ENCODE data around the gene TNFAIP8L3. TPM values are rescaled to one million over a fixed set of nuclear protein-coding genes. Genes with fewer than 3 reads are reported as not detected.

Gene TNFAIP8L3
- total RNA-seq, 2 donors from 2014 or later: 33.3 to 42.0 TPM

GRCh38 chr15:51107612-51108011, 12.9 kb upstream of the TNFAIP8L3 start:
- no peaks in the 10 kb centered on the region for H3K36me3 ChIP-seq
- H3K27ac ChIP-seq: peak overlapping the region; percentile 90 to 91

GRCh38 chr15:51106481-51106880, 11.8 kb upstream of the TNFAIP8L3 start:
- peaks cover 22 to 70% of the 10 kb centered on the region in 2 donors for H3K4me1 ChIP-seq (ENCODE audit: control insufficient read depth in 1 of 2, low read depth in 2 of 2)
- H3K4me3 ChIP-seq: no peak overlapping the region
- H3K27ac ChIP-seq: no peak overlapping the region
- no peaks in the 10 kb centered on the region for H3K36me3 ChIP-seq
- ATAC-seq (ENCODE audit: insufficient number of reproducible peaks, low FRiP score, low read depth) (no peak), DNase-seq (ENCODE audit: low spot score) (no peak)
- H3K27me3 ChIP-seq (replicated peaks; ENCODE audit: insufficient read depth): no peaks in the 10 kb centered on the region
- TF ChIP-seq, protein P1, sequence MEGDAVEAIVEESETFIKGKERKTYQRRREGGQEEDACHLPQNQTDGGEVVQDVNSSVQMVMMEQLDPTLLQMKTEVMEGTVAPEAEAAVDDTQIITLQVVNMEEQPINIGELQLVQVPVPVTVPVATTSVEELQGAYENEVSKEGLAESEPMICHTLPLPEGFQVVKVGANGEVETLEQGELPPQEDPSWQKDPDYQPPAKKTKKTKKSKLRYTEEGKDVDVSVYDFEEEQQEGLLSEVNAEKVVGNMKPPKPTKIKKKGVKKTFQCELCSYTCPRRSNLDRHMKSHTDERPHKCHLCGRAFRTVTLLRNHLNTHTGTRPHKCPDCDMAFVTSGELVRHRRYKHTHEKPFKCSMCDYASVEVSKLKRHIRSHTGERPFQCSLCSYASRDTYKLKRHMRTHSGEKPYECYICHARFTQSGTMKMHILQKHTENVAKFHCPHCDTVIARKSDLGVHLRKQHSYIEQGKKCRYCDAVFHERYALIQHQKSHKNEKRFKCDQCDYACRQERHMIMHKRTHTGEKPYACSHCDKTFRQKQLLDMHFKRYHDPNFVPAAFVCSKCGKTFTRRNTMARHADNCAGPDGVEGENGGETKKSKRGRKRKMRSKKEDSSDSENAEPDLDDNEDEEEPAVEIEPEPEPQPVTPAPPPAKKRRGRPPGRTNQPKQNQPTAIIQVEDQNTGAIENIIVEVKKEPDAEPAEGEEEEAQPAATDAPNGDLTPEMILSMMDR (IDR thresholded peaks at IDR 0.05): no peak
- no peaks in the 10 kb centered on the region for H3K9me3 ChIP-seq

More at GRCh38 chr15:51107612-51108011, 12.9 kb upstream of the TNFAIP8L3 start:
- Histone ChIP-seq H3K4me1 (ENCODE audit: control insufficient read depth in 1 of 2, low read depth in 2 of 2) (peaks cover 22 to 80% of the 10 kb centered on the region in 2 donors), H3K4me3 (no peak overlapping the region), H3K27me3 (replicated peaks; ENCODE audit: insufficient read depth) (no peaks in the 10 kb centered on the region), H3K9me3 (no peaks in the 10 kb centered on the region)
- TF ChIP-seq, protein P1 (IDR thresholded peaks at IDR 0.05): no peak
- DNase-seq (ENCODE audit: low spot score) (no peak), ATAC-seq (ENCODE audit: insufficient number of reproducible peaks, low FRiP score, low read depth) (no peak)

GRCh38 chr15:51105430-51106016, 10.8 kb upstream of the TNFAIP8L3 start:
- H3K9me3 ChIP-seq: no peaks in the 10 kb centered on the region
- ATAC-seq (ENCODE audit: insufficient number of reproducible peaks, low FRiP score, low read depth): no peak
- H3K36me3 ChIP-seq: no peaks in the 10 kb centered on the region
- H3K4me3 ChIP-seq: no peak overlapping the region
- TF ChIP-seq, protein P1 (IDR thresholded peaks at IDR 0.05): no peak
- H3K27me3 ChIP-seq (replicated peaks; ENCODE audit: insufficient read depth): no peaks in the 10 kb centered on the region
- DNase-seq (ENCODE audit: low spot score): no peak
- H3K27ac ChIP-seq: peak overlapping the region; percentile 69 to 77
- peaks cover 22 to 61% of the 10 kb centered on the region in 2 donors for H3K4me1 ChIP-seq (ENCODE audit: control insufficient read depth in 1 of 2, low read depth in 2 of 2)

- H3K4me1 ChIP-seq (ENCODE audit: control insufficient read depth in 1 of 2, low read depth in 2 of 2): peaks cover 22 to 51% of the 10 kb centered on the region in 2 donors
- TF ChIP-seq, protein P1 (IDR thresholded peaks at IDR 0.05): no peak
- peak overlapping the region; percentile 69 to 77 for H3K27ac ChIP-seq
- H3K4me3 ChIP-seq: peak overlapping the region; percentile 45
- peak; percentile 48 for DNase-seq (ENCODE audit: low spot score)
- H3K9me3 ChIP-seq: no peaks in the 10 kb centered on the region
- no peaks in the 10 kb centered on the region for H3K27me3 ChIP-seq (replicated peaks; ENCODE audit: insufficient read depth)
- ATAC-seq (ENCODE audit: insufficient number of reproducible peaks, low FRiP score, low read depth): peak; percentile 53
- H3K36me3 ChIP-seq: no peaks in the 10 kb centered on the region
Observed at GRCh38 chr15:51104512-51104911, 9.8 kb upstream of the TNFAIP8L3 start.

DNA sequence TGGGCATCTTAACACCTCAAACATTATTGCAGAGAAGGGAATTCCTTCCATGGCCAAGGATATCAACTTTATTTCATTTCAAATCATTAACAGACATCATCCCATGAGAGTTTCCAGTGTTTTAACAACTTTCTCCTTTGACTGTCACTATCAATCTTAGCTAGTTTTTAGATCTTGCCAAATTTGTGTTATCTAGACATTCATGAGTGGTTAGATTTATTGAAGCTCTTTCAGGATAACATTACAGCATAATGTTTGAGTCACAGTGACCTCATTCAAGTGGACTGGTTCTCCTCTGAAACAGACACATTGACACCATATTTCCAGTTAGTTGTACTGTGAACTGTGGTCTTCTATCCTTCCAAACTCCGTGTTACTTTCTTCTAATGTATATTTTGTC, 8.6 kb upstream of the TNFAIP8L3 start:
- no peaks in the 10 kb centered on the region for H3K9me3 ChIP-seq
- DNase-seq (ENCODE audit: low spot score) (no peak), ATAC-seq (ENCODE audit: insufficient number of reproducible peaks, low FRiP score, low read depth) (no peak)
- no peaks in the 10 kb centered on the region for H3K36me3 ChIP-seq
- peaks cover 20 to 39% of the 10 kb centered on the region in 2 donors for H3K4me1 ChIP-seq (ENCODE audit: control insufficient read depth in 1 of 2, low read depth in 2 of 2)
- TF ChIP-seq, protein P1 (IDR thresholded peaks at IDR 0.05): no peak
- H3K27ac ChIP-seq: peak overlapping the region; percentile 69 to 77
- H3K27me3 ChIP-seq (replicated peaks; ENCODE audit: insufficient read depth): no peaks in the 10 kb centered on the region
- H3K4me3 ChIP-seq: no peak overlapping the region
